ENCODE data around the gene CYB5RL. TPM values are rescaled to one million over a fixed set of nuclear protein-coding genes. Genes with fewer than 3 reads are reported as not detected.

CYB5RL gene
- total and polyA plus RNA-seq, 2 donors (not counting 3 experiments of a cell fraction or from before 2014, with no cell fraction given): 5.8 to 8.6 TPM

DNA sequence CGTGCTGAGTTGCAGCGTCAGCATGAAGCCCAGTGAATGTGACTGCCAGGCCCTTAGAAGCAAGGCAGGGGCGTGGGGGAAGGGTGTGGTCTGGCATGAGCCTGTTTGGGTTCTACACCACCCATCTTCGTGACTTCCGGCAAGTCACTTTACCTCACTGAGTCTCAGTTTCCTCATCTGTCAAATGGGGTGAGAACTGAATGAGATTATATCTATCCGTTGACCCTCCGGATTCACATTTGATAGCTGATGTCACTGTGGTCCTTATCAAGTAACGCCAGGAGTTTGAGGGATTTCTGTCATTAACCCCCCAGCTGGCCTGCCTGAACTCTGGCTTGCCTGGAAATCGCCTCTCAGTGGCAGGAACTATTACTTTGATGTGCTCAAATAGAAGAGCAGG is 15.7 kb upstream of the CYB5RL start:
- DNase-seq (ENCODE audit: low read depth, low spot score) (no peak), FAIRE-seq (no peak)
- H3K27ac ChIP-seq (ENCODE audit: insufficient read depth, low read depth, low read length): no peak overlapping the region
- no TSS peak for BruUV-seq (replicated peaks)
- no peaks in the 10 kb centered on the region for H3K9me3 ChIP-seq (replicated peaks; ENCODE audit: control insufficient read depth, insufficient read depth, low read length)
- H3K27me3 ChIP-seq (ENCODE audit: control insufficient read depth in 2 of 2, insufficient read depth in 2 of 2, low read length in 2 of 2): no peaks in the 10 kb centered on the region
- no peak overlapping the region for H3K4me2 ChIP-seq (ENCODE audit: insufficient read depth, low read length)
- H2AFZ ChIP-seq (ENCODE audit: low read depth, low read length): no peak overlapping the region
- dilution Hi-C loops (cut with MboI; ENCODE audit: extremely low pct_ligation_motif_present, low sequenced_read_pairs): no loop called here
- H3K9me1 ChIP-seq (replicated peaks; ENCODE audit: control insufficient read depth, extremely low read depth, insufficient read depth, low read length): no peaks in the 10 kb centered on the region
- CTCF ChIA-PET: interaction anchor here (0.8 kb wide), 1 partner anchor 94 kb away, joined by 3 read pairs; no protein-coding TSS in a partner anchor
- H3K36me3 ChIP-seq (ENCODE audit: control insufficient read depth in 2 of 2, extremely low read depth in 1 of 2, insufficient read depth in 2 of 2, low read length in 2 of 2): peaks cover 27 to 48% of the 10 kb centered on the region in 2 experiments
- intact Hi-C loops (cut with micrococcal nuclease): no loop called here
- H3K9ac ChIP-seq (replicated peaks; ENCODE audit: extremely low read depth, insufficient read depth, low read length): no peak overlapping the region
- no peak for TF ChIP-seq EZH2 (IDR thresholded peaks at IDR 0.05; ENCODE audit: borderline replicate concordance, low read depth, low read length, severe bottlenecking)
- TF ChIP-seq MYC (IDR thresholded peaks at IDR 0.05; ENCODE audit: low read depth, low read length): no peak
- TF ChIP-seq FOS (IDR thresholded peaks at IDR 0.05; ENCODE audit: borderline replicate concordance, insufficient read depth, low read length): no peak
- H3K4me3 ChIP-seq (replicated peaks in 1 of 3; ENCODE audit: insufficient read depth in 1 of 3, low read depth in 1 of 3, low read length in 3 of 3): no peak overlapping the region
- H3K4me1 ChIP-seq (ENCODE audit: control insufficient read depth, extremely low read depth, insufficient read depth, low read length): peaks cover 3% of the 10 kb centered on the region
- POLR2A ChIA-PET: no interaction called here
- no peaks in the 10 kb centered on the region for H3K79me2 ChIP-seq (ENCODE audit: control insufficient read depth, insufficient read depth, low read length)
- no peaks in the 10 kb centered on the region for H4K20me1 ChIP-seq (replicated peaks; ENCODE audit: control insufficient read depth, extremely low read depth, insufficient read depth, low read length)

DNA sequence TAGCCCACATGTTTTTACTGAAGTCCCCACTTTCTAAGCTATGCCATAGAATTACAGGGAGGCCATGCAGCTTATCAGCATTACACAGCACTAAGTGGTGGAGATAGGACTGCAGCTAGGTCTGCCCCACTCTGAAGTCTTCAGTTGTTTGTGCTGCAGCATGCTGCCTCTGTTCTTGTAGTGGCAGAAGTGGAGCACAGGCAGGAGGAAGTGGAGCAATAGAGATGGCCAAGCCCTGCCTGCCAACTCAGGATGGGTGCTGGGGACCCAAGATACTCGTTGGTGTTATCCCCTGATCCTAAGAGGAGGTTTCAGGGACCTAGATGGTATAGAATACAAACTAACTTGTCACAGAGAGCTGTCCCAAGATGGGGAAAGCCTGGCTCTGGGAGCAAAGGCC is 13.0 kb upstream of the CYB5RL start:
- CTCF ChIA-PET: interaction anchor here (2.1 kb wide), 1 partner anchor 13 kb away, joined by 6 read pairs; the partner anchor contains the start of genes CYB5RL and MRPL37
- no TSS peak for BruUV-seq (replicated peaks)
- no peak for FAIRE-seq

More for the DNA sequence above, 13.0 kb upstream of the CYB5RL start:
- no peak overlapping the region for H2AFZ ChIP-seq (ENCODE audit: low read depth, low read length)
- dilution Hi-C loops (cut with MboI; ENCODE audit: extremely low pct_ligation_motif_present, low sequenced_read_pairs) (no loop called here), intact Hi-C loops (cut with micrococcal nuclease) (no loop called here)
- H3K4me2 ChIP-seq (ENCODE audit: insufficient read depth, low read length): no peak overlapping the region
- H4K20me1 ChIP-seq (replicated peaks; ENCODE audit: control insufficient read depth, extremely low read depth, insufficient read depth, low read length): no peaks in the 10 kb centered on the region
- H3K9me1 ChIP-seq (replicated peaks; ENCODE audit: control insufficient read depth, extremely low read depth, insufficient read depth, low read length): no peaks in the 10 kb centered on the region
- no peak overlapping the region for H3K4me3 ChIP-seq (replicated peaks in 1 of 3; ENCODE audit: insufficient read depth in 1 of 3, low read depth in 1 of 3, low read length in 3 of 3)
- no peak for DNase-seq (ENCODE audit: low read depth, low spot score)
- peaks cover 37 to 56% of the 10 kb centered on the region in 2 experiments for H3K36me3 ChIP-seq (ENCODE audit: control insufficient read depth in 2 of 2, extremely low read depth in 1 of 2, insufficient read depth in 2 of 2, low read length in 2 of 2)
- no peaks in the 10 kb centered on the region for H3K9me3 ChIP-seq (replicated peaks; ENCODE audit: control insufficient read depth, insufficient read depth, low read length)
- no peak overlapping the region for H3K27ac ChIP-seq (ENCODE audit: insufficient read depth, low read depth, low read length)
- POLR2A ChIA-PET: no interaction called here
- H3K4me1 ChIP-seq (ENCODE audit: control insufficient read depth, extremely low read depth, insufficient read depth, low read length): peaks cover under 1% of the 10 kb centered on the region
- H3K9ac ChIP-seq (replicated peaks; ENCODE audit: extremely low read depth, insufficient read depth, low read length): no peak overlapping the region
- no peaks in the 10 kb centered on the region for H3K79me2 ChIP-seq (ENCODE audit: control insufficient read depth, insufficient read depth, low read length)
- TF ChIP-seq GATA2 (IDR thresholded peaks at IDR 0.05; ENCODE audit: insufficient read depth, insufficient read length, low read depth, low read length) (no peak), FOS (IDR thresholded peaks at IDR 0.05; ENCODE audit: borderline replicate concordance, insufficient read depth, low read length) (no peak), MYC (IDR thresholded peaks at IDR 0.05; ENCODE audit: low read depth, low read length) (no peak), POLR2AphosphoS5 (IDR thresholded peaks at IDR 0.05; ENCODE audit: insufficient read depth, low read depth, low read length) (no peak), JUN (IDR thresholded peaks at IDR 0.05; ENCODE audit: borderline replicate concordance, insufficient read depth, insufficient read length, low read depth) (no peak), EZH2 (IDR thresholded peaks at IDR 0.05; ENCODE audit: borderline replicate concordance, low read depth, low read length, severe bottlenecking) (no peak), POLR2A (IDR thresholded peaks at IDR 0.05; ENCODE audit: low read depth, low read length) (no peak)
- TF ChIP-seq, protein P1, sequence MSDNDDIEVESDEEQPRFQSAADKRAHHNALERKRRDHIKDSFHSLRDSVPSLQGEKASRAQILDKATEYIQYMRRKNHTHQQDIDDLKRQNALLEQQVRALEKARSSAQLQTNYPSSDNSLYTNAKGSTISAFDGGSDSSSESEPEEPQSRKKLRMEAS (IDR thresholded peaks at IDR 0.05; ENCODE audit: insufficient read depth, insufficient read length): no peak
- TF ChIP-seq, protein P2, sequence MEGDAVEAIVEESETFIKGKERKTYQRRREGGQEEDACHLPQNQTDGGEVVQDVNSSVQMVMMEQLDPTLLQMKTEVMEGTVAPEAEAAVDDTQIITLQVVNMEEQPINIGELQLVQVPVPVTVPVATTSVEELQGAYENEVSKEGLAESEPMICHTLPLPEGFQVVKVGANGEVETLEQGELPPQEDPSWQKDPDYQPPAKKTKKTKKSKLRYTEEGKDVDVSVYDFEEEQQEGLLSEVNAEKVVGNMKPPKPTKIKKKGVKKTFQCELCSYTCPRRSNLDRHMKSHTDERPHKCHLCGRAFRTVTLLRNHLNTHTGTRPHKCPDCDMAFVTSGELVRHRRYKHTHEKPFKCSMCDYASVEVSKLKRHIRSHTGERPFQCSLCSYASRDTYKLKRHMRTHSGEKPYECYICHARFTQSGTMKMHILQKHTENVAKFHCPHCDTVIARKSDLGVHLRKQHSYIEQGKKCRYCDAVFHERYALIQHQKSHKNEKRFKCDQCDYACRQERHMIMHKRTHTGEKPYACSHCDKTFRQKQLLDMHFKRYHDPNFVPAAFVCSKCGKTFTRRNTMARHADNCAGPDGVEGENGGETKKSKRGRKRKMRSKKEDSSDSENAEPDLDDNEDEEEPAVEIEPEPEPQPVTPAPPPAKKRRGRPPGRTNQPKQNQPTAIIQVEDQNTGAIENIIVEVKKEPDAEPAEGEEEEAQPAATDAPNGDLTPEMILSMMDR (IDR thresholded peaks at IDR 0.05; ENCODE audit: extremely low read depth in 1 of 2, insufficient read depth in 1 of 2, low read depth in 1 of 2, low read length in 2 of 2): no peak
- no peaks in the 10 kb centered on the region for H3K27me3 ChIP-seq (ENCODE audit: control insufficient read depth in 2 of 2, insufficient read depth in 2 of 2, low read length in 2 of 2)

Data from endothelial cell of umbilical vein (primary cell).